ENCODE measurements around the gene LARGE1.

GRCh38 chr22:33884829-33885228, 35.4 kb downstream of the LARGE1 start:
- TF ChIP-seq RAD21 (IDR thresholded peaks at IDR 0.05; ENCODE audit: low read length) (no peak), FOS (IDR thresholded peaks at IDR 0.05; ENCODE audit: low read depth, low read length) (no peak), POLR2A (IDR thresholded peaks at IDR 0.05; ENCODE audit: low read depth, low read length) (no peak), CTCF (conservative IDR thresholded peaks at IDR 0.05; ENCODE audit: low read depth, low read length) (no peak), RFX5 (IDR thresholded peaks at IDR 0.05; ENCODE audit: low read depth, low read length) (no peak), CEBPB (IDR thresholded peaks at IDR 0.05; ENCODE audit: low read depth, low read length) (no peak), BHLHE40 (IDR thresholded peaks at IDR 0.05; ENCODE audit: low read depth, low read length) (no peak), ELK1 (IDR thresholded peaks at IDR 0.05; ENCODE audit: borderline replicate concordance, low read depth, low read length) (no peak), NFE2L2 (IDR thresholded peaks at IDR 0.05; ENCODE audit: low read depth, low read length) (no peak), SMC3 (IDR thresholded peaks at IDR 0.05; ENCODE audit: low read depth, low read length) (no peak), MAFK (IDR thresholded peaks at IDR 0.05; ENCODE audit: low read depth, low read length) (peak; percentile 82), MAZ (IDR thresholded peaks at IDR 0.05; ENCODE audit: borderline replicate concordance, low read depth, low read length) (no peak), RCOR1 (IDR thresholded peaks at IDR 0.05; ENCODE audit: insufficient replicate concordance, low read length) (no peak)

Data from IMR-90 (cell line).